ENCODE measurements around the gene PEAR1. TPM values are rescaled to one million over a fixed set of nuclear protein-coding genes. Genes with fewer than 3 reads are reported as not detected.

Gene PEAR1
- total and polyA plus RNA-seq, 2 of the 4 experiments (the other 2 are of a cell fraction): 2.0 to 44.4 TPM

GRCh38 chr1:156931974-156932710, 38.6 kb downstream of the PEAR1 start:
- no peaks in the 10 kb centered on the region for H3K9me1 ChIP-seq (ENCODE audit: insufficient read depth, low read length)
- no peak overlapping the region for H3K27ac ChIP-seq (ENCODE audit: insufficient read depth, low read length)
- intact Hi-C loops (cut with micrococcal nuclease): no loop called here
- H2BK120ac ChIP-seq (ENCODE audit: low read depth, low read length): no peak overlapping the region
- BruUV-seq (replicated peaks): no TSS peak
- DNase-seq (no peak), ATAC-seq (ENCODE audit: low read depth) (no peak)
- H2BK5ac ChIP-seq (ENCODE audit: low read depth, low read length, poor library complexity, severe bottlenecking): no peak overlapping the region
- peaks cover 14% of the 10 kb centered on the region for H3K36me3 ChIP-seq (ENCODE audit: control insufficient read depth, insufficient read depth, low read length)
- WGBS, 2 experiments (ENCODE audit: extremely low coverage in 2 of 2, insufficient read length in 1 of 2): 64% methylated on average over 4 of the region's 8 CpGs; no CpG with 5 or more reads in 1 of the 2 experiments
- TF ChIP-seq CEBPB (IDR thresholded peaks at IDR 0.05; ENCODE audit: low read depth, low read length): no peak
- H3K79me1 ChIP-seq (ENCODE audit: low read depth in 1 of 2, low read length in 2 of 2): no peaks in the 10 kb centered on the region
- ChIA-PET POLR2A (ENCODE audit: unreplicated experiment) (no interaction called here), CTCF (no interaction called here)
- H3K4me1 ChIP-seq (ENCODE audit: control insufficient read depth, insufficient read depth, low read length): no peaks in the 10 kb centered on the region
- no peak overlapping the region for H4K91ac ChIP-seq (ENCODE audit: insufficient read depth, low read depth, low read length)
- H2AFZ ChIP-seq (replicated peaks; ENCODE audit: low read length, poor library complexity): no peak overlapping the region
- H3K4me2 ChIP-seq (ENCODE audit: low read depth, low read length): no peak overlapping the region
- H2AK9ac ChIP-seq (replicated peaks; ENCODE audit: low read depth, low read length, poor library complexity): no peak overlapping the region
- no peak overlapping the region for H3K14ac ChIP-seq (replicated peaks; ENCODE audit: low read depth, low read length)
- H3K9ac ChIP-seq (ENCODE audit: low read depth, low read length): no peak overlapping the region
- H3K27me3 ChIP-seq (ENCODE audit: control insufficient read depth, insufficient read depth, low read length): peaks cover 13% of the 10 kb centered on the region
- no peak overlapping the region for H3K56ac ChIP-seq (ENCODE audit: extremely low read depth, insufficient read depth, low read length)
- no peaks in the 10 kb centered on the region for H3K9me3 ChIP-seq (ENCODE audit: control insufficient read depth, insufficient read depth, low read length)
- H3K4ac ChIP-seq (ENCODE audit: low read depth, low read length): no peak overlapping the region
- no peak overlapping the region for H4K5ac ChIP-seq (ENCODE audit: low read depth, low read length)
- no peak overlapping the region for H2BK15ac ChIP-seq (ENCODE audit: low read depth, low read length)
- H3K4me3 ChIP-seq (ENCODE audit: insufficient read depth, low read depth, low read length): no peak overlapping the region
- no peak overlapping the region for H3K23ac ChIP-seq (ENCODE audit: low read depth, low read length)
- H2AK5ac ChIP-seq (ENCODE audit: low read depth, low read length): no peak overlapping the region
- no peak overlapping the region for H4K8ac ChIP-seq (ENCODE audit: low read depth in 2 of 2, low read length in 2 of 2)
- H3K18ac ChIP-seq (ENCODE audit: low read depth, low read length): no peak overlapping the region
- dilution Hi-C loops (cut with HindIII; ENCODE audit: low sequenced_read_pairs, unreplicated experiment): no loop called here
- in situ Hi-C loops (cut with MboI; ENCODE audit: low sequenced_read_pairs): no loop called here
- no peak overlapping the region for H2BK20ac ChIP-seq (ENCODE audit: low read depth, low read length)
- H4K20me1 ChIP-seq (ENCODE audit: insufficient read depth, low read length): no peaks in the 10 kb centered on the region; the same call in 1 of the 2 replicates

Data from IMR-90 (cell line).